Stimulated activated naive B cell treated with anti-CD40 and anti-IgM and Interleukin-4, amounts not matched to agents 10 μg/mL and 1 μg/mL and 100 μg/mL, for 72 hours (primary cell): ENCODE data around the gene MAN1C1.
"Not testable (repeated sequence)": the region's sequence is repeated elsewhere in the genome, so short reads cannot be mapped to it uniquely, and the experiment has no call there.

Source experiments
- ATAC-seq, 2 donors: fragments of 150-1000 bp; cut with Tn5 transposase; replicated peaks; 2 replicates each; pipeline ENCODE4 v1.10.0; 2021; ENCODE audit warnings: moderate library complexity in 1 of 2
- DNase-seq: peaks from one replicate; pipeline ENCODE4 v3.0.0; 2021
- H3K27ac Mint-ChIP-seq: one replicate; pipeline ENCODE4 v1.8.0; 2022; ENCODE audit warnings: mild to moderate bottlenecking, mixed read lengths
- H3K27me3 Mint-ChIP-seq, 2 donors: one replicate each; pipeline ENCODE4 v1.8.0; 2022; ENCODE audit warnings: mixed read lengths in 2 of 2
- H3K36me3 Mint-ChIP-seq, 2 donors: one replicate each; pipeline ENCODE4 v1.8.0; 2022; ENCODE audit warnings: mixed read lengths in 2 of 2, mild to moderate bottlenecking in 1 of 2
- H3K4me1 Mint-ChIP-seq, 2 donors: one replicate each; pipeline ENCODE4 v1.8.0; 2022; ENCODE audit warnings: mixed read lengths in 2 of 2, mild to moderate bottlenecking in 1 of 2
- H3K4me3 Mint-ChIP-seq, 2 donors: one replicate each; pipeline ENCODE4 v1.8.0; 2022; ENCODE audit warnings: mild to moderate bottlenecking in 2 of 2, mixed read lengths in 2 of 2, moderate library complexity in 1 of 2
- H3K9me3 Mint-ChIP-seq, 2 donors: one replicate each; pipeline ENCODE4 v1.8.0; 2022; ENCODE audit warnings: mixed read lengths in 2 of 2, mild to moderate bottlenecking in 1 of 2

The MAN1C1 gene

DNA sequence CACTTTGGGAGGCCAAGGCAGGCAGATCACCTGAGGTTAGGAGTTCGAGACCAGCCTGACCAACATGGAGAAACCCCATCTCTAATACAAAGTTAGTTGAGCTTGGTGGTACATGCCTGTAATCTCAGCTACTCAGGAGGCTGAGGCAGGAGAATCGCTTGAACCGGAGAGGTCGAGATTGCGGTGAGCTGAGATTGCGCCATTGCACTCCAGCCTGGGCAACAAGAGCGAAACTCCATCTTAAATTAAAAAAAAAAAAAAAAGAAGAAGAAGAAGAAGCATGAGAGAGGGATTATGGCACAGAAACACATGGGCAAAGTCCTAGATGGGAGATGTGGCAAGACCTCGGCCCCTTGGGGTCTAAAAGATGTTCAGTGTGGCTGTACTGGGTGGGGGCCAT is 82.5 kb downstream of the MAN1C1 start:
- not testable (repeated sequence) for DNase-seq, H3K9me3 Mint-ChIP-seq, ATAC-seq, H3K4me1 Mint-ChIP-seq, H3K4me3 Mint-ChIP-seq, H3K27ac Mint-ChIP-seq, H3K36me3 Mint-ChIP-seq
- H3K27me3 Mint-ChIP-seq: peaks cover 14 to 15% of the 10 kb centered on the region in 2 donors

DNA sequence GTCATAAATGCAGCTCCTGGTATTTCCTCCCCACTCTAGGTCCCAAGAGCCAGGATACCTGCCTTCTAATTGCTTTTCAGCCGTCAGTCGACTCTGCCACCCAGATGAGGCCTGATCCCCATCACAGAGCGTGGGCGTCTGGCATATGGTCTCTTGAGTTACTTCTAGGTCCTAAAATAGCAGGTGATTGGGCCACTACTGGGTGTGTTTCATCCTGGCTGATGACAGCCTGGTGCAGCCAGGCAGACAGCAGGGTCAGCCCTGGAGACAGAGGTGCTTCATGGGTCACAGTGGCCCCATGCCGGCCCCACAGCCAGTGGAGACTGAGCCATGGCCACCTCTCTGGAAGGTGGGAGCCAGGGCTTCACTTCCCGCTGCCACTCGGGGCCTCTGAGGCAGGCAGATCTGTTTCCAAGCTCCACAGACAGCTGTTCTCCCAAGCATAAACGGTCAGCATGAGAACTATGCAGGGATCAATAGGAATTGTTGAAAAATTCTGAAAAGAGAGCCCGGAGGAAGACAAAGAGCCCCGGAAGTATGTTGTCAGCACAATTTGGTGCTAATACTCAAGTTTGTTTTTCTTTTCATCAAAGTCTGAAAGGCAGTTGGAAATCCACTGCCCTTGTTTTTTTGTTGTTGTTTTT is 83.0 kb downstream of the MAN1C1 start:
- H3K4me3 Mint-ChIP-seq: no peak overlapping the region
- H3K36me3 Mint-ChIP-seq: no peaks in the 10 kb centered on the region
- H3K4me1 Mint-ChIP-seq: peaks cover 4 to 6% of the 10 kb centered on the region in 2 donors
- peaks cover 15 to 17% of the 10 kb centered on the region in 2 donors for H3K27me3 Mint-ChIP-seq
- no peak for ATAC-seq
- H3K27ac Mint-ChIP-seq: no peak overlapping the region
- H3K9me3 Mint-ChIP-seq: no peaks in the 10 kb centered on the region
- no peak for DNase-seq

DNA sequence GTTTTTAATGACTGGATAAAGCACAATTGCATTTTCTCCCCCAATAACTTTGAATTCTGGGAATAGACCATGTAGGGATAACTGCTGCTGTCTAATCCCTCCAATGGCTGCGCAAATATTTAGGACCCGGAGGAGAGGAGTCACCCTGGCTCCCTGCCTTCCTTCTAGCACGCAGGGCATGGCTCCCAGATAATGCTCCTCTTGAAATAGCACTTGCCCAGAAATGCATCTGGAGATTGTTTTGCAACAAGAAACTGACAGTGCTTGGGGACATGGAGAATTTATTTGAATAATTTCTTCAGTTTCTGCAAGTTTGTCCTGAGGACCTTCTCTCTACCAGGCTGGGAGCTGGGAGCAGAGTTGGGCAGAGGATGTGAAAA is 83.5 kb downstream of the MAN1C1 start:
- ATAC-seq: no peak
- Mint-ChIP-seq H3K36me3 (no peaks in the 10 kb centered on the region), H3K4me1 (peaks cover 4 to 6% of the 10 kb centered on the region in 2 donors)

DNA sequence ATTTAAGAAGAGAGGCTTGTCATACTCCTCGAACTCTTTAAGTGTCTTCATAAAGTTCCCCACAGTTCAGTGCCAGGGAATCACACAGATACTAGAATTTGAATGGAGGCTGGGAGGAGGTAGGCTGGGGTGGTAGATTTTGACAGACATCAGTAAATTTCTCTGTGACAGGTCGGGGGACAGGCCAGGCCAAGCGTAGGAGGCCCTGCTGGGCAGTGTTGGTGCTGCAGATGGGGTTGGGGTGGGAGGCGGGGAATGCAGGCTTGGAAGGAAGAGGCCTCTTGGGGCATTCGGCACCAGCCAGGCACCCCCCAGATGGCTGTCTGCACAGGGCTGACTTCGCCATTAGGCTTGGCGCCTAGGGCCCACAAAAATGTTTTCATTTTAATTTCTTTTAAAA is 84.0 kb downstream of the MAN1C1 start:
- Mint-ChIP-seq H3K9me3 (no peaks in the 10 kb centered on the region), H3K27ac (no peak overlapping the region), H3K27me3 (peaks cover 17 to 19% of the 10 kb centered on the region in 2 donors), H3K4me1 (peaks cover 4 to 6% of the 10 kb centered on the region in 2 donors), H3K4me3 (no peak overlapping the region), H3K36me3 (no peaks in the 10 kb centered on the region)
- ATAC-seq (no peak), DNase-seq (no peak)

More for the DNA sequence above, 83.5 kb downstream of the MAN1C1 start:
- H3K4me3 Mint-ChIP-seq: no peak overlapping the region
- no peak overlapping the region for H3K27ac Mint-ChIP-seq
- H3K27me3 Mint-ChIP-seq: peaks cover 17 to 19% of the 10 kb centered on the region in 2 donors
- H3K9me3 Mint-ChIP-seq: no peaks in the 10 kb centered on the region
- DNase-seq: no peak

DNA sequence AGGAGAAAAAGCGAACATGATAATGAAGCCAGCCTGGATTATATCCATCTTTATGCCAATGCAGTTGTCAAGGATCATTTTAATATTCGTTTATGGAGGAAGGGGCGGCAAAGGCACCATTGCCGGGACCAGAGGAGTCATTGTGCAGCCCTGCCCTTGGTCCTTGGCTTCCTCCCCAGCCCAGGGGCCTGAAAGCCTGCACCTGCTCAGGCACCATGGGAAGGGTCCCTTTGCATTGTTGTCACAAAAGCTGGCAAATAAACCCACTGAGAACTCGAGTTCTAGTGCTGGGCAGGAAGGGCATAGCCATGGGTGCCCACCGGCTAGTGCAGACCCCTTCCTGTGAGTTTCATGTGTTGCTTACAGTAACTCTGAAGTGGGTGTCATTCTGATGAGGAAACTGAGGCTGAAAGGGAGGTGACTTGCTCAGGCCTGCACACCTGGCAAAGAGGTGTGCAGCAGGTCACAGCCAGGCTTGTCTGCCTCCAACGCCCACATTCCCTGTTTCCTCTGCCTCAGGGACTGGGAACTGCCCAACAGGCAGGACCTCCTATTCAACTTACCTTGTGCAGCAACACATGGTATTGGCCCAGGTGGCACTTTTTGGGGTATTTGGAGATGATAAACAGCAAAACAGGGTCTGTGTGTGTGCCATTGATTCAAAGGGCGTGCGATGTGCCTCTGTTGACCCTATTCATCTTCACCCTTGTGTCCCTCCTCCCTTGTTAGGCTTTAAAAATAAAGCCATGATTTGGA is 84.6 kb downstream of the MAN1C1 start:
- peaks cover 0 to 6% of the 10 kb centered on the region in 2 donors for H3K4me1 Mint-ChIP-seq

DNA sequence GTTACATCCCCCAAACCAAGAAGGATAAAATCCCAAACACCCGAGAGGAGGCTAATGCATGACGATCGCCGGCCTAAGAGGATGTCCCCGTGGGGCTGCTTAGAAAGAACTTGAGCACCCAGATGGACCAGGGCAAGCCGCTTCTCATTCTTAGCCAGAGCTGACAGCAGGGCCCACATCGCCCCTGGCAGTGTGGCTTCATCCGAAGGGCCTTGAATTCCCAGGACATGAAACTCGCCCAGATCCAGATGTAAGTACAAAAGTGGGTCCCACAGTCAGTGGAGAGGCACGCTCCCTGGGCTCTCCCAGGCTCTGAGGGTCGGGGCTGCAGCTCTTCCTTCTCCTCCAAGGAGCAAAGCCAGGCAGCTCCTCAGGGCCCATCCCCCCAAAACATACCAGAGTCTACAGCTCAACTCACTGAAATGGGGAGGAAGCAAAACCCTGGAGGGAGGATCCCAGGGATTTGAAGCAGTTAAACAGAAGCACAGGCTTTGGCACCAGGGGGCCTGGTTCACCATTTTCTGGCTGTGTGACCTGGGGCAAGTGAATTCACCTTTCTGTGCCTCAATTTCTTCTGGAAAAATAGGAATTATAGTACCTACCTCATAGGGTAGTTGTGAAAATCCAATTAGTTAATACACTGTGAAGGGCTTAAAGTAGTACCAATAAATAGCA is 85.6 kb downstream of the MAN1C1 start:
- Mint-ChIP-seq H3K4me3 (no peak overlapping the region), H3K36me3 (no peaks in the 10 kb centered on the region), H3K9me3 (no peaks in the 10 kb centered on the region), H3K27ac (no peak overlapping the region), H3K4me1 (peaks cover 0 to 6% of the 10 kb centered on the region in 2 donors), H3K27me3 (peaks cover 20 to 24% of the 10 kb centered on the region in 2 donors)
- no peak for ATAC-seq
- no peak for DNase-seq

More for the DNA sequence above, 84.6 kb downstream of the MAN1C1 start:
- no peaks in the 10 kb centered on the region for H3K36me3 Mint-ChIP-seq
- DNase-seq (no peak), ATAC-seq (no peak)
- no peak overlapping the region for H3K4me3 Mint-ChIP-seq
- H3K9me3 Mint-ChIP-seq: no peaks in the 10 kb centered on the region
- peaks cover 19 to 21% of the 10 kb centered on the region in 2 donors for H3K27me3 Mint-ChIP-seq
- no peak overlapping the region for H3K27ac Mint-ChIP-seq

DNA sequence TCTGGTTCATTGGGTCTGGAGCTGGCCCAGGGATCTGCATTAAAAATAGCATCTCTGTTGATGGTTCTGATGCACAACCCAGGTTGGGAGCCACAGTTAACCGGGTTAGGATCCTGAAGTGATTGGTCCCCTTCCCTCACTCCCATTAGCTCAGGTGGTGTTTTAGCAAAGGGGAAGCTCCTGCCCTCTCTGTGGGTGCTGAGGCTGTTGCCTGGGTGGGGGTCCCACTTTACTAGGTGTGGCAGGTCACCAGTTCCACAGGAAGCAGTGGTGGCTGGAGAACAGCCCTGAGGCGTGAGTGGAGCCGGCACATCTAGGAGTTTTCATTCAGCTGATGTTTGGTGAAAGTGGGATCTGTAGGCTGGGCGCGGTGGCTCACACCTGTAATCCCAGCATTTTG is 86.5 kb downstream of the MAN1C1 start:
- Mint-ChIP-seq H3K9me3 (no peaks in the 10 kb centered on the region), H3K27ac (no peak overlapping the region), H3K27me3 (peaks cover 18 to 19% of the 10 kb centered on the region in 2 donors), H3K4me3 (no peak overlapping the region), H3K36me3 (no peaks in the 10 kb centered on the region), H3K4me1 (peaks cover 0 to 6% of the 10 kb centered on the region in 2 donors)
- no peak for DNase-seq
- ATAC-seq: no peak

DNA sequence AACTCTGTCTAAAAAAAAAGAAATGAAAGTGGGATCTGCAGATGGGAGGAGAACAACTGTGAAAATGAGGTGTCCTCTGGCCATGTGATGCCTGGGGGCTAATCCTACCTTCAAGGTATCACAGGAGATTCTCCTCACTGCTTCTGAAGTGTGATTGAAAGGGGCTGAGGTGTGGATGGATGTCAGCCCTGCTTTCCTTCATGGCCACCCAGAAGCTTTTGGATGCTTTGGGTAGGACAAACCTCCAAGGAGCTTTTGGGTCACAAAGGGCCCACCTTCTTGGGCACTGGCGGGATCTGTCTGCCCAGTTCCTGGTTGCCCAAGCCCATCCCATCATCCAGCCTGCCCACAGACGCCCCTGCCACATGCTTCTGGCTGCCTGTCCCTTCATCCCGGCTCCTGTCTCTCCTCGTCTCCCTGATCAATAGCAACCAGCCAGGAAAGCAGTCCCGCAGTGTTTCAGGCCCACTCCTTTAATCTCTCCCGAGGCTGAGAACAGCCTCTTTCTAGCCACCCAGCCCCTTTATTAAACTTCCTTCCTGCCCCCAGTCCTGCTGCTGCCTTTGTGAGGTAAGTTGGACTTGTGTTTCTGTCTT is 87.2 kb downstream of the MAN1C1 start:
- ATAC-seq: no peak
- H3K36me3 Mint-ChIP-seq: no peaks in the 10 kb centered on the region
- H3K27me3 Mint-ChIP-seq: peaks cover 13 to 19% of the 10 kb centered on the region in 2 donors
- no peak overlapping the region for H3K4me3 Mint-ChIP-seq
- DNase-seq: no peak
- H3K9me3 Mint-ChIP-seq: no peaks in the 10 kb centered on the region
- no peak overlapping the region for H3K27ac Mint-ChIP-seq
- H3K4me1 Mint-ChIP-seq: peaks cover 0 to 6% of the 10 kb centered on the region in 2 donors

DNA sequence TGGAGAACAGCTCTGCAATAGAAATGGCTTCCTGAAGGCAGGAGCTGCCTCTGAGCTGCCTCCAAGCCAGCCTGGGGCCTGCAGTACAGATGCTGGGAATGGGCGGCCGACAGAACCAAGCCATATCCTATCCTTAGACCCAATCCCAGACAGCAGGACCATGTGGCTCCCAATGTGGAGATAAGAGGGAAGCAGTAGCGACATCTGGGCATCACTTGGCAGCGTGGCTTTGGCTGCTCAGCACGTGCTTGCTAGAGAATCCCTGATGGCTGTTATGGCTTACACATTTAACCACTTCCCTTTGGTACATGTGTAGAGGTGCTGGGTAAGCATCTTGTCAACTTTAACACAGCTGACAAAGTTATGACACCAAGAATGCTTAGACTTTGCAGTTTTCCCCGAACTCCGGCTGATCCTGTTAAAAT is 87.7 kb downstream of the MAN1C1 start:
- DNase-seq (no peak), ATAC-seq (peak in 1 of 2 donors; percentile 52)
- Mint-ChIP-seq H3K36me3 (no peaks in the 10 kb centered on the region), H3K4me3 (no peak overlapping the region), H3K9me3 (no peaks in the 10 kb centered on the region), H3K27ac (no peak overlapping the region), H3K27me3 (peaks cover 13 to 19% of the 10 kb centered on the region in 2 donors), H3K4me1 (peaks cover 0 to 6% of the 10 kb centered on the region in 2 donors)

DNA sequence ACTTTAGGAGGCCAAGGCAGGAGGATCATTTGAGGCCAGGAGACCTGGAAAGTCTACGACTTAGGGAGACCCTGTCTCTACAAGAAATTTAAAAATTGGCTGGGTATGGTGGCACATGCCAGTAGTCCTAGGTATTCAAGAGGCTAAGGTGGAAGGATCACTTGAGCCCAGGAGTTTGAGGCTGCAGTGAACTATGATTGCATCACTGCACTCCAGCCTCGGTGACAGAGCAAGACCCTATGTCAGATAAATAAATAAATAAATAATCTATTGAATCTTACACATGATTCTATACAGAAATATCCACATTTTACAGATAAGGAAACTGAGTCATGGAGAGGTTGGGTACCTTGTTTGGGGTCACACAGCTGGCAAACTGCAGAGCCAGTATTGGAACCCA is 89.1 kb downstream of the MAN1C1 start:
- Mint-ChIP-seq H3K4me1 (peaks cover 1 to 8% of the 10 kb centered on the region in 2 donors), H3K4me3 (no peak overlapping the region), H3K27ac (no peak overlapping the region), H3K9me3 (no peaks in the 10 kb centered on the region), H3K36me3 (no peaks in the 10 kb centered on the region), H3K27me3 (peaks cover 9 to 14% of the 10 kb centered on the region in 2 donors)
- no peak for ATAC-seq
- DNase-seq: no peak

DNA sequence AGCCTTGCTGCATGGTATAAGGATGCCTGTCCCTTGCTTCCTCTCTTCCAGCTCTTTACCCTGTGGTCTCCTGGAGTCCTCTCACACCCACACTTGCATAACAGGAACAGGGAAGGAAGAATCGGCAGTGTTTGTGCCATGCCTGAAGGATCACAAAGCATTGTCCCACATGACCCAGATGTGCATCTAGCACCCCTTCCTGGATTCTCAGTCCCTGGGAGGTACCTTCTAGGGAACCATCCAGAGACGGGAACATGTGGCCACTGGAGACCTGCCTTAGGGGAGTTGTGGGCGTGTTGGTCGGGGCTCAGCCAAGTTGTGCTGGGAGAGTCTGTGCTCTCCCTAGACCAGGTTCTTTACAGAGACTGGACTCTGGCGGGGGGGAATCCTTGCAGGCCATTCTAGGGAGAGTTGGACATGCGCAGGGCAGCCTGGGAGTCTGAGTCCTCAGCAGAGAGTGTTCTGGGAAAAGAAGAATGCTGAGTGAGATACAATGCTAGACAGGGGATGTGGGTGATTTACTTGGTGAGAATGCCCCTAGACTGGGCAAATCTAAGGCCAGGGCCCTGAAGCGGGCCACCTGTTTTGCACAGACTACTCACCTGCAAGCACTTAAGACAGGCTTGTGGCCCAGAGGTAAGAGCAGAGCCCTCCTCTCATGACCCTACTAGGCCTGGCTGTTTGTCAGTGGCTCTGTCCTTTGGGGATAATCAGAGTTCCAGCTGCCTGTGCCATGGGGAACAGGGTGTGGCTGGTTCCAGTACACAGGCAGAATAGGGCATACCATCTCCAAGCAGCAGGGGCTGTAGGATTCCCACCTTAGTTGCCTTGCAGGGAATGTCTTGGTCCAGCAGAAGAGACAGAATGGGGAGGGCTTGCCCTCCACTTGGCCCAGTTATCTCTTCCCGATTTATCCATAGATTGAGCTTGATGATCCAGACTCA is 89.8 kb downstream of the MAN1C1 start:
- no peaks in the 10 kb centered on the region for H3K36me3 Mint-ChIP-seq
- no peak overlapping the region for H3K4me3 Mint-ChIP-seq
- peaks cover 4 to 14% of the 10 kb centered on the region in 2 donors for H3K4me1 Mint-ChIP-seq
- DNase-seq: no peak
- H3K27me3 Mint-ChIP-seq: peaks cover 9 to 13% of the 10 kb centered on the region in 2 donors
- no peak overlapping the region for H3K27ac Mint-ChIP-seq
- H3K9me3 Mint-ChIP-seq: no peaks in the 10 kb centered on the region
- no peak for ATAC-seq

DNA sequence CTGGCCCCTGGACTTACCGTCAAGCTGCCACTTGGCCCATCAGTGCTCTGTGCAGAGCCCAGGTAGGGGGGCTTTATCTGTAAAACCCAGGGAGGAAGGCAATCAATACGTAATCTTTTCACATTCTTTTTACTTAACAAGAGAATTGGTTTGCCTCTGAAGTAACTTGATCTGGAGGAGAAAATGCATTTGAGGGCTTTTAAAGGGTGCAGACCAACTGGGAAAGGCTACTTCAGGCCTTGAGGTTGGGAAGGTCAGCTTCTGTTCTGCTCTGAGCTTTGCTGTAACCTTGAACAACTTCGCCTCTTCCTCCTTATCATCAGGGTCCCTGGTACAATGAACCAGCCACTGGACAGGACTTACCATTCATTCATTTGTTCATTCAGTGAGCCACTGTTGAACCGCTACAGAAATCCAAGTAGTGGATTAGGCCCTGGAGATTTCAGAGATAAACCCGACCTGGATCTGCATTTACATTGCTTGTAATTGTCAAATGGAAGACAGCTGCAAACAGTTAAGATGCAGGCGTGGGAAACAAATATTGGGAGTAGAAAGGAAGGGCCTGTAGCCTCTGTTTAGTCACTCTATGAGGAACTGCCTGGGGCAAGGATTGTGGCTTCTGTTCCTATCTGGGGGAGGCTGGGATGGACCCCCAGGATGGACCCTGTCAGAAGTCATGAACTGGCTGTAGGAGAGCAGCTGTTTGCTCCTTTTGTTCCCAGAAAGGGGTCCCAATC is 90.9 kb downstream of the MAN1C1 start:
- ATAC-seq (no peak), DNase-seq (no peak)
- H3K36me3 Mint-ChIP-seq: no peaks in the 10 kb centered on the region
- no peaks in the 10 kb centered on the region for H3K9me3 Mint-ChIP-seq
- peaks cover 9 to 13% of the 10 kb centered on the region in 2 donors for H3K27me3 Mint-ChIP-seq
- no peak overlapping the region for H3K4me3 Mint-ChIP-seq
- no peak overlapping the region for H3K27ac Mint-ChIP-seq
- H3K4me1 Mint-ChIP-seq: peaks cover 13 to 24% of the 10 kb centered on the region in 2 donors
